A549 (cell line): ENCODE data around the gene DNM3. TPM values are rescaled to one million over a fixed set of nuclear protein-coding genes. Genes with fewer than 3 reads are reported as not detected.

Experiments used
- ATAC-seq, 2 experiments: fragments of 200-7000 bp in 1 of 2; fragments of >200 bp in 1 of 2; cut with Nextera tagmentation in 1 of 2; cut with Tn5 transposase in 1 of 2; 3 replicates each; pipeline versions ENCODE4 v1.8.0 to v1.9.1; 2018 to 2020; ENCODE audit warnings: mild to moderate bottlenecking in 1 of 2, moderate library complexity in 1 of 2
- CTCF ChIA-PET: fragments of 300-600 bp; sonication (Branson Sonifier 250); formaldehyde crosslinking; extraction: SDS; loops from one replicate; lab custom pipeline; 2021; ENCODE audit warnings: antibody characterized with exemption, inconsistent platforms; lab: Yijun Ruan, JAX
- POLR2A ChIA-PET: fragments of 350-600 bp; formaldehyde crosslinking; extraction: SDS; loops from one replicate; lab custom pipeline; 2021; ENCODE audit warnings: antibody characterized with exemption, inconsistent platforms; lab: Yijun Ruan, JAX
- DNase-seq, 2 experiments: peaks; one replicate each; pipeline versions ENCODE4 v3.0.0 to v3.0.0-alpha.2; 2011 to 2016; ENCODE audit warnings: low read depth in 1 of 2, low spot score in 1 of 2
- FAIRE-seq: peaks from 2 replicates; lab custom pipeline; 2011; peaks lifted over from hg19 to GRCh38; lab: Jason Lieb, UNC
- H3K27ac ChIP-seq, 2 experiments: fragments of >200 bp; sonication (Bioruptor Twin); formaldehyde crosslinking; 3 replicates each; pipeline ENCODE4 v1.5.1; 2016 to 2017
- H3K4me1 ChIP-seq: fragments of >200 bp; sonication (Bioruptor Twin); formaldehyde crosslinking; 3 replicates; pipeline ENCODE4 v1.6.1; 2016
- H3K4me2 ChIP-seq: fragments of >200 bp; sonication (Bioruptor Twin); formaldehyde crosslinking; 3 replicates; pipeline ENCODE4 v1.6.1; 2016
- H3K4me3 ChIP-seq: fragments of >200 bp; sonication (Bioruptor Twin); formaldehyde crosslinking; 3 replicates; pipeline ENCODE4 v1.5.1; 2016
- H3K9me3 ChIP-seq: fragments of >200 bp; sonication (Bioruptor Twin); formaldehyde crosslinking; 3 replicates; pipeline ENCODE4 v1.6.1; 2016
- CBX2 ChIP-seq: fragments of 200-600 bp; sonication (generic); IDR thresholded peaks from 2 replicates; pipeline ENCODE4 v1.6.1; 2016; ENCODE audit warnings: low read depth, mild to moderate bottlenecking, borderline replicate concordance
- CHD4 ChIP-seq: fragments of 200-600 bp; sonication (generic); IDR thresholded peaks from 2 replicates; pipeline ENCODE4 v1.6.1; 2016; ENCODE audit warnings: antibody characterized with exemption, mild to moderate bottlenecking, borderline replicate concordance
- FOXS1 ChIP-seq: fragments of 250-450 bp; sonication (Bioruptor Pico); IDR thresholded peaks from 2 replicates; pipeline ENCODE4 v1.5.0; 2020; ENCODE audit warnings: mild to moderate bottlenecking, moderate library complexity
- HDAC2 ChIP-seq: fragments of 200-600 bp; sonication (generic); IDR thresholded peaks from 2 replicates; pipeline ENCODE4 v1.6.1; 2016
- HES2 ChIP-seq: fragments of >200 bp; sonication (Bioruptor Twin); formaldehyde crosslinking; IDR thresholded peaks from 2 replicates; pipeline ENCODE4 v1.6.1; 2016
- JUNB ChIP-seq: fragments of >200 bp; sonication (Bioruptor Twin); formaldehyde crosslinking; IDR thresholded peaks from 2 replicates; pipeline ENCODE4 v1.6.1; 2016
- KDM1A ChIP-seq: fragments of 200-600 bp; sonication (generic); IDR thresholded peaks from 2 replicates; pipeline ENCODE4 v1.6.1; 2016; ENCODE audit warnings: low read depth, mild to moderate bottlenecking
- MAZ ChIP-seq: fragments of 150-350 bp; IDR thresholded peaks from 2 replicates; pipeline ENCODE4 v1.6.1; 2014; ENCODE audit warnings: antibody characterized with exemption, low read depth, low read length, borderline replicate concordance
- MYC ChIP-seq: IDR thresholded peaks from 2 replicates; pipeline ENCODE4 v1.6.1; 2012; ENCODE audit warnings: mild to moderate bottlenecking, inconsistent platforms, low read length, improper control_type of control experiment, borderline replicate concordance
- NR3C1 ChIP-seq: fragments of >200 bp; sonication (Bioruptor Twin); formaldehyde crosslinking; IDR thresholded peaks from 3 replicates; pipeline ENCODE4 v1.6.1; 2017
- RARB ChIP-seq: fragments of 250-450 bp; sonication (Bioruptor Pico); IDR thresholded peaks from 2 replicates; pipeline ENCODE4 v1.8.0; 2021; ENCODE audit warnings: mild to moderate bottlenecking, moderate library complexity
- RFX5 ChIP-seq: fragments of 450-650 bp; IDR thresholded peaks from 2 replicates; pipeline ENCODE4 v1.7.1; 2014; ENCODE audit warnings: antibody characterized with exemption, mild to moderate bottlenecking, moderate library complexity
- SREBF2 ChIP-seq: fragments of 450-650 bp; IDR thresholded peaks from 2 replicates; pipeline ENCODE4 v1.6.1; 2014; ENCODE audit warnings: mild to moderate bottlenecking, moderate library complexity
- ZC3H11A ChIP-seq: fragments of 450-650 bp; IDR thresholded peaks from 2 replicates; pipeline ENCODE4 v1.6.1; 2014; ENCODE audit warnings: antibody characterized with exemption, mild to moderate bottlenecking
- ZFP36 ChIP-seq: fragments of 450-650 bp; IDR thresholded peaks from 2 replicates; pipeline ENCODE4 v1.6.1; 2014; ENCODE audit warnings: borderline replicate concordance; ENCODE audit not compliant: partially characterized antibody
- WGBS: methylation state at CpG from one replicate; pipeline ENCODE4 v1.1.6; 2017; ENCODE audit errors: missing lambda C conversion rate; 5-methylcytosine and 5-hydroxymethylcytosine counted together
- polyA plus RNA-seq, 4 experiments: library from polyadenylated mRNA; depleted of rRNA in 3 of 4; stranded (reverse); fragments of >200 nt; fragmentation: RNase III in 1 of 4; extraction: RNeasy Plus Mini Kit Qiagen cat#74134 plus additional on column Dnase treatment in 1 of 4; gene quantifications; 2 replicates in 3 of 4; 3 replicates in 1 of 4; pipeline ENCODE4 v1.2.3, GENCODE V29; 2011 to 2017
- TF ChIP-seq, protein P1 (sequence below): IDR thresholded peaks from 2 replicates; pipeline ENCODE4 v1.6.1; 2012
- TF ChIP-seq, protein P2 (sequence below): fragments of >200 bp; sonication (Bioruptor Twin); formaldehyde crosslinking; IDR thresholded peaks from 3 replicates; pipeline ENCODE4 v1.6.1; 2016
- TF ChIP-seq, protein P3 (sequence below): fragments of 450-650 bp; IDR thresholded peaks from 2 replicates; pipeline ENCODE4 v1.6.1; 2014; ENCODE audit warnings: antibody characterized with exemption
- TF ChIP-seq, protein P4 (sequence below): fragments of >200 bp; sonication (Bioruptor Twin); formaldehyde crosslinking; IDR thresholded peaks from 3 replicates; pipeline ENCODE4 v1.5.1; 2016

The DNM3 gene
- polyA plus RNA-seq, 2 of the 4 experiments (the other 2 are of a cell fraction), result 0.57 to 1.5 TPM

- no peak overlapping the region for H3K27ac ChIP-seq
- H3K9me3 ChIP-seq, result no peaks in the 10 kb centered on the region
- ChIA-PET CTCF (interaction anchor here (0.5 to 0.7 kb wide), 2 partner anchors 52 to 58 kb away, joined by 3 read pairs; no protein-coding TSS in a partner anchor), POLR2A (no interaction called here)
- no peak for ATAC-seq
- no peak for TF ChIP-seq HDAC2
- TF ChIP-seq, protein P1, sequence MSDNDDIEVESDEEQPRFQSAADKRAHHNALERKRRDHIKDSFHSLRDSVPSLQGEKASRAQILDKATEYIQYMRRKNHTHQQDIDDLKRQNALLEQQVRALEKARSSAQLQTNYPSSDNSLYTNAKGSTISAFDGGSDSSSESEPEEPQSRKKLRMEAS, result no peak
- TF ChIP-seq NR3C1, result no peak
- no peak for TF ChIP-seq SREBF2
- no peak overlapping the region for H3K4me2 ChIP-seq
- no peaks in the 10 kb centered on the region for H3K4me1 ChIP-seq
- DNase-seq, result no peak
- no peak for FAIRE-seq
- H3K4me3 ChIP-seq, result no peak overlapping the region
- 37% methylated on average over 4 of the region's 4 CpGs for WGBS
These were observed 22.2 kb downstream of the DNM3 start for GRCh38 chr1:171863531-171863930.

GRCh38 chr1:171864308-171864707, 23.0 kb downstream of the DNM3 start:
- TF ChIP-seq MAZ (no peak), JUNB (no peak), CHD4 (no peak), MYC (no peak), HES2 (no peak), KDM1A (no peak)
- TF ChIP-seq, protein P2, sequence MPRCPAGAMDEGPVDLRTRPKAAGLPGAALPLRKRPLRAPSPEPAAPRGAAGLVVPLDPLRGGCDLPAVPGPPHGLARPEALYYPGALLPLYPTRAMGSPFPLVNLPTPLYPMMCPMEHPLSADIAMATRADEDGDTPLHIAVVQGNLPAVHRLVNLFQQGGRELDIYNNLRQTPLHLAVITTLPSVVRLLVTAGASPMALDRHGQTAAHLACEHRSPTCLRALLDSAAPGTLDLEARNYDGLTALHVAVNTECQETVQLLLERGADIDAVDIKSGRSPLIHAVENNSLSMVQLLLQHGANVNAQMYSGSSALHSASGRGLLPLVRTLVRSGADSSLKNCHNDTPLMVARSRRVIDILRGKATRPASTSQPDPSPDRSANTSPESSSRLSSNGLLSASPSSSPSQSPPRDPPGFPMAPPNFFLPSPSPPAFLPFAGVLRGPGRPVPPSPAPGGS, result no peak
- TF ChIP-seq, protein P3, sequence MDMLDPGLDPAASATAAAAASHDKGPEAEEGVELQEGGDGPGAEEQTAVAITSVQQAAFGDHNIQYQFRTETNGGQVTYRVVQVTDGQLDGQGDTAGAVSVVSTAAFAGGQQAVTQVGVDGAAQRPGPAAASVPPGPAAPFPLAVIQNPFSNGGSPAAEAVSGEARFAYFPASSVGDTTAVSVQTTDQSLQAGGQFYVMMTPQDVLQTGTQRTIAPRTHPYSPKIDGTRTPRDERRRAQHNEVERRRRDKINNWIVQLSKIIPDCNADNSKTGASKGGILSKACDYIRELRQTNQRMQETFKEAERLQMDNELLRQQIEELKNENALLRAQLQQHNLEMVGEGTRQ, result no peak
- TF ChIP-seq, protein P4, sequence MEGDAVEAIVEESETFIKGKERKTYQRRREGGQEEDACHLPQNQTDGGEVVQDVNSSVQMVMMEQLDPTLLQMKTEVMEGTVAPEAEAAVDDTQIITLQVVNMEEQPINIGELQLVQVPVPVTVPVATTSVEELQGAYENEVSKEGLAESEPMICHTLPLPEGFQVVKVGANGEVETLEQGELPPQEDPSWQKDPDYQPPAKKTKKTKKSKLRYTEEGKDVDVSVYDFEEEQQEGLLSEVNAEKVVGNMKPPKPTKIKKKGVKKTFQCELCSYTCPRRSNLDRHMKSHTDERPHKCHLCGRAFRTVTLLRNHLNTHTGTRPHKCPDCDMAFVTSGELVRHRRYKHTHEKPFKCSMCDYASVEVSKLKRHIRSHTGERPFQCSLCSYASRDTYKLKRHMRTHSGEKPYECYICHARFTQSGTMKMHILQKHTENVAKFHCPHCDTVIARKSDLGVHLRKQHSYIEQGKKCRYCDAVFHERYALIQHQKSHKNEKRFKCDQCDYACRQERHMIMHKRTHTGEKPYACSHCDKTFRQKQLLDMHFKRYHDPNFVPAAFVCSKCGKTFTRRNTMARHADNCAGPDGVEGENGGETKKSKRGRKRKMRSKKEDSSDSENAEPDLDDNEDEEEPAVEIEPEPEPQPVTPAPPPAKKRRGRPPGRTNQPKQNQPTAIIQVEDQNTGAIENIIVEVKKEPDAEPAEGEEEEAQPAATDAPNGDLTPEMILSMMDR, result no peak
- ATAC-seq, result no peak
- Histone ChIP-seq H3K4me2 (no peak overlapping the region), H3K4me1 (no peaks in the 10 kb centered on the region), H3K9me3 (no peaks in the 10 kb centered on the region), H3K4me3 (no peak overlapping the region), H3K27ac (no peak overlapping the region)
- ChIA-PET CTCF (no interaction called here), POLR2A (no interaction called here)
- FAIRE-seq, result no peak
- no peak for DNase-seq

DNA sequence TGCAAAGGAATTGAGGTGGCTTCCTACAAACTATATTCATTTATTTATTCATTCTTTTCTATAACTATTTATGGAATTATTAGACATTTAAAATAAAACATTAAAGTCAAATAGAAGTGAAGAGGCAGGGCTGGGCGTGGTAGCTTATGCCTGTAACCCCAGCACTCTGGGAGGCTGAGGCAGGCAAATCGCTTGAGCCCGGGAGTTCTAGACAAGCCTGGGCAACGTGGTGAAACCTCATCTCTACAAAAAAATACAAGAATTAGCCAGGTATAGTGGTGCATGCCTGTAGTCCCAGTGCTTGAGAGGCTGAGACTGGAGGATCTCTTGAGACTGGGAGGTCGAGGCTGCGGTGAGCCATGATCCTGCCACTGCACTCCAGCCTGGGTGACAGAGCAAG, 23.8 kb downstream of the DNM3 start:
- H3K27ac ChIP-seq, result no peak overlapping the region
- no peaks in the 10 kb centered on the region for H3K4me1 ChIP-seq
- WGBS, result 58% methylated on average over 6 of the region's 6 CpGs
- FAIRE-seq (no peak), ATAC-seq (no peak), DNase-seq (no peak)
- H3K9me3 ChIP-seq, result no peaks in the 10 kb centered on the region
- H3K4me3 ChIP-seq, result no peak overlapping the region
- TF ChIP-seq FOXS1 (CRISPR knock-in tag) (no peak), RFX5 (no peak), ZFP36 (no peak), CBX2 (no peak), ZC3H11A (no peak), RARB (CRISPR knock-in tag) (no peak), HES2 (no peak)
- TF ChIP-seq, protein P2, result no peak
- TF ChIP-seq, all 56 proteins: peak for 0
- ChIA-PET CTCF (no interaction called here), POLR2A (no interaction called here)
- no peak overlapping the region for H3K4me2 ChIP-seq
